GM19351 (cell line): ENCODE measurements around the gene TTYH2.

ENCODE experiments used
- ATAC-seq: cut with Tn5 transposase; IDR thresholded peaks from one replicate; pipeline ENCODE4 v1.9.1; 2021; ENCODE audit warnings: mild to moderate bottlenecking, moderate library complexity; ENCODE audit not compliant: unreplicated experiment

Gene TTYH2

DNA sequence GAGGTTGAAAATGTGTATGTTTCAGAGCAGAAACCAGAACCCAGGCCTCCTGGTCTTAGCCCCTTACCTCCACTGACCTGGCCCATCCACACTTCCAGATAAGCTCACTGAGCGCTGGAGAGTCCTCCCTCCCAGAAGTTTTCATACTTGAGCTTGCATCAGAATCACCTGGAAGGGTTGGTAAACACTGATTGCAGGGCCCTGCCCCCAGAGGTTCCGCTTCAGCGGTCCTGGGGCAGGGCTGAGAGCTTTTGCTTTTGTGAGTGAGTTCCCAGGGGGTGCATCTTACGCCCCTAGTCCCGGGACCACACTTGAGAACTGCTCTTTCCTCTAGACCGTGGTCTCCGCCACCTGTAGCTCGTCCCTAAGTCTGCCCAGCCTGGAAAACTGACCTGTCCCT, 20.6 kb downstream of the TTYH2 start:
- no peak for ATAC-seq

DNA sequence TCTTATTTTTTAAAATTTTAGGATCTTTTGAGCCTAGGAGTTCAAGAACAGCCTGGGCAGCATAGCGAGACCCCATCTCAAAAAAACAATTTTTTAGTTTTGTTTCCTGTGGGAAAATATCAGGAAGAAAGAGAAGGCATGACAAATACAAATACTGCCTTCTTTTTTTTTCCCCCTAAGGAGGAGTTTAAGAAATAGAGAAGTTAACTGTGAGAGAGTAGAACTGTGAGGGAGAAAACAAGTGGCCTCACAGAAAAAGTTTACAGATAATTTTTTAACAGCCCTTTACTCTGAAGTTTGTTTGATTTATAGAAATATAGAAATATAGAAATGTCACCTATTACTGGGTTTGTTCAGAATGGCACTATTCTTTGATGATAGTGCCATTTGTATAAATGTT, 21.1 kb downstream of the TTYH2 start:
- ATAC-seq: no peak

DNA sequence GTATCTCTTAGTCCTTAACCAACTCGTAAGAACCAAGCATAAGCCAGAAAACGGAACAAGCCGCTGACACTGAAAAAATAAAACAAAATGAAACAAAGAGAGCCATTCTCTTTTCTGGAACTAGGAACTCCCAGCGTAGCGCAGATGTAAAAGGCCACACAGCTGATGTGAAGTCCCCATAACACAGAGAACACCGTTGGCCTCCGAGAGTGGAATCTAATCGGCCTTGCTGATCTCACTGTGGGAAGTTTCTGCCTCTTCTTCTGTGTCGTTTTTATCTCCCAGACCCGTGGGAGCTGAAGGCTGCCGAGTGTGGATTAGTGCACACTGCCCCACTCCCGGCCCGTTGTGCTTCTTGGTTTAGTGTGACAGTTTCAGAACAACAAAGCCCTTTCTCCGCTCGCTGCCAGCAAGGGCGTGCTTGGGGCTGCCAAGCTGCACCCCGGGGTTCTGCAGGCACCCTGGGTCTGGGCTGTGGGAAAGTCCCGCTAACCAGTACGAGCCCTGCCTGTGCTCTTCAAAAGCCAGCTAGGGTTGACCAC, 21.7 kb downstream of the TTYH2 start:
- ATAC-seq: no peak

DNA sequence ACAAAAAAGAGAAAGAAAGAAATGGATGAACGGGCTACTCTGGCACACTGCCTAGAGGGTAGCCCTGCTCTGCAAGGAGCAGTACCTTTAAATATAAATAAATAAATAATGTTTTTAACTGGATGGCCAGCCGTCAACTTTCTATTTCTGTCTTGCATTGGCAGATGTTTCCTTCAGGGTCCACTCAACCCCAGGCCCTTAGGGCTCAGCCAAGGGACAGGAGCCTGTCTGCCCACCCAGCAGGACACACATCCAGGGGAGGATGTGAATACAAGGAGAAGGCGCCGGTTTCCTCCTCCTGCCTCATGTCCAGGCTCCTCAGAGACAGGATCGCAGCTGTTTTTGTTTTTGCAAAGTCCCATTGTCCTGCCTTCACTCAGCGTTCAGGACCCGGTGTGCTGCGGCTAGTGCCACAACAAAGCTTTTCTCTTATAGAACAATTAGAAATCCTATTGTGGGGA, 22.6 kb downstream of the TTYH2 start:
- ATAC-seq: no peak

DNA sequence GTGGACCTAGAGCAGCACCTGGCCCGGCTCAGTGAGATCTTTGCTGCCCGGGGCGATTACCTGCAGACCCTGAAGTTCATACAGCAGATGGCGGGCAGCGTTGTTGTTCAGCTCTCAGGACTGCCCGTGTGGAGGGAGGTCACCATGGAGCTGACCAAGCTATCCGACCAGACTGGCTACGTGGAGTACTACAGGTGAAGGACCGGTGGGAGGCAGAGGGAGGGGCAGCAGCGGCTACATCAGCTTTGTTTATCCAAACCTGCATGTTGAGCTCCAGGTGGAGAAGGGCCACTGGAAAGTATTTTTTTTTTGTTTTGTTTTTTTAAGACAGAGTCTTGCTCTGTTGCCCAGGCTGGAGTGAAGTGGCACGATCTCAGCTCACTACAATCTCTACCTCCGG, 23.9 kb downstream of the TTYH2 start:
- ATAC-seq: no peak

DNA sequence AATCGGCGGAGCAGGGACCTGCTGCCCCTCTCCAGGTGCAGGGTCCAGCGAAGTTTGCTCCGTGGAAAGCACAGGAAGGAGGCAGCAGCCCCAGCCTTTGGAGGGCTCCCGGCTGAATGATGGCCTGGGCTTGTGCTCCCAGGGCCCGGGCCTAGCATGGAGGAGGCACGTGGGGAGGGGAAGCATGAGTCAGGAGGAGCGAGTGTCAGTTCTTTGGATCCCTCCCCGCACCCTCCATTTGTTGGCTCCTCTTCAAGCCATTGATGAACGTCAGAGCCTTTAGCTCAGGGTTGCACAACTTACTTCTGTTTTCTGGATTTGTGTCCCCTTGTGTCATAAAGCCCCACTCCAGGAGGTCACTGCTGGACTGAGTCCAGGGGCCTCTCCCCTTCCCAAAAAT, 25.8 kb downstream of the TTYH2 start:
- ATAC-seq: no peak

DNA sequence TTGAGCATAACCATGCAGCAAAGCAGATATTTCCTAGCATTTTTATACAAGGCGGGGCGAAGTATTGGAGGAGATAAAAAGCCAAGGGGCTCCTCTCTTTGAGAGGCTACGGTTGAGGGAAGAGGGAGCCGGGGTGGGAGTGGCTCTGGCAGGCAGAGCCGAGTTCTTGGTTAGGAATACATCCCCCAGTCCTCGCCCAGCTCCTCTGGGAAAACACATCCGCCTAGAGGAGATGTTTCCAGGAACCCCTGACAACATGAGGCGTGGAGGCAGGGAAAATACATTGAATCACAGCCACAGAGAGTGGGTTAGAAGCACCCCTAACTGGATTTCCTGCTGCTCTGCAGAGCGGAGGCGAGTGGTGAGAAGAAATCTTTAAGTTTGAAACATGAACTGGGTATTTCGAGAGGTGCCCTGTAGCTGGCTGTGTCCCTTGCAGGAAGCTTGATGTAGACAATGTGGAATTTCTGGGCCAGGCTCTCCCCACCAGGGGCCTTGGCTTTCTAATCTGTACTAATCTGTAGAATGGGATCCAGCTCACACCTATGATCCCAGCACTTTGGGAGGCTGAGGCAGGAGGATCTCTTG, 27.3 kb downstream of the TTYH2 start:
- no peak for ATAC-seq

DNA sequence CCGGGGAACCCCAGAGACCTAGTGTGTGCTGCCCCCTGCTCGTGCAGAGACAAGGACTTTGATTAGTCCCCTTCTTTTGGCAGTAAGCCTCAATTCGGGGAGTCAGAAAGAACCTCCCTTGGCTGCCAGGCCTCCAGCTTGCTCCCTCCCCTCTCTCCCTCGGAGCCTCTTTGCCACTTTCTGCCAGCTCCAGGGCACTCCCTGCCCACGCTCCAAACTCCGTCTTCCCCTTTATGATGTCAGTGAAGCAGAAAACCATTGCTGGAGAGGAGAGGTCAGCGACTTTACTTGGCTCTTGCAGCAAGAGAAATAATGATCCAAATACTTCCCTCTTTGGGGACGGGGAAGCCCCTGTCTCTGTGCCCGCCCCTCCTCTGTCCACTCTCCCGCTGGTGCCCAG, 28.1 kb downstream of the TTYH2 start:
- ATAC-seq: no peak

DNA sequence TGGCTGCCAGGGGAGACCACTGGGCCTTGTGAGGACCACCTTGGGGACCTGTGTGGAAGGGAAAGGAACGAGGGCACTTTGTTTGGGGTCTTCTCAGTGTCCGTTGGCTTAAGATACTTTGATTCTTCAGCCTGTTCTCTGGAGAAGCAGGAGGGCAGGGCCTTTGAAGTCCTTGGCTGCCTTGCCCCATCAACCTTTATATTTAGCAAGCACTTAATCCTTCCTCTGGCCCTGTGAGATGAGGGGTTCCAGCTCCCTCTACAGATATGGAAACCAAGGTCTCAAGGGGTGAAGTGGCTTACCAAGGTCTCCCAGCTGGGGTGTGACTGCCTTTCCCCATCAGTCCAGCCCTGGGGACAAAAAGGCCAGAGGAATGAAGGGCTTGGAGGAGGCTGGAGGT, 28.5 kb downstream of the TTYH2 start:
- ATAC-seq: no peak

DNA sequence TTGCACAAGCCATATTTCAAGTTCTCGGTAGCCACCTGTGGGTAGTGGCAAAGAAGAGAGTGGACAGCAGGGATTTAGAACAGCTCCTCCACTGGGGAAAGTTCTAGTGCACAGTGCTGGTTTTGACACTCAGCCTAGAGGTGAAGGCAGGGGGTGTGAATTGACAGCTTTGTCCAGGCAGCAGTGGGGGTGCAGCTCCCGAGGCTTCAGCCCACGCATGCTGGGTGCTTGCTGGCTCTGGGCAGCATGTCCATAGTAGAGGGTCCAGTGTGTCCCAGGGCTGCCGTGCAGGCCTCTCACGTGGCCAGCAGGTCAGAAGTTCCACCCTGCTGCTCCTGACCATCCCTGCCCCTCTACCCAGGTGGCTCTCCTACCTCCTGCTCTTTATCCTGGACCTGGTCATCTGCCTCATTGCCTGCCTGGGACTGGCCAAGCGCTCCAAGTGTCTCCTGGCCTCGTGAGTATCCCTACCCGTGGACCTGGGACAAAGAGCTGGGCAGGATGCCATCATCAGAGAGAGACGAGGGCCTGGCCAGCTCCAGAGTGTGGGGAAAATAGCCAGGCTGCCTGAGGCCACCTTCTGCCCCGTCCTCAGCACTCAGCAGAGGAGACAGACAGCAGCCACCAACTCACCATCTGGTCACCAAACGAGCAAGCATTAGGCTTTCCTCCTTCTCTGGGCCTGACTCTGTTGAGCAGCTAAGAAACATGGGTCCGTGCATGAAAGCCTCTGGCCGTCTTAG, 29.8 kb downstream of the TTYH2 start:
- no peak for ATAC-seq

DNA sequence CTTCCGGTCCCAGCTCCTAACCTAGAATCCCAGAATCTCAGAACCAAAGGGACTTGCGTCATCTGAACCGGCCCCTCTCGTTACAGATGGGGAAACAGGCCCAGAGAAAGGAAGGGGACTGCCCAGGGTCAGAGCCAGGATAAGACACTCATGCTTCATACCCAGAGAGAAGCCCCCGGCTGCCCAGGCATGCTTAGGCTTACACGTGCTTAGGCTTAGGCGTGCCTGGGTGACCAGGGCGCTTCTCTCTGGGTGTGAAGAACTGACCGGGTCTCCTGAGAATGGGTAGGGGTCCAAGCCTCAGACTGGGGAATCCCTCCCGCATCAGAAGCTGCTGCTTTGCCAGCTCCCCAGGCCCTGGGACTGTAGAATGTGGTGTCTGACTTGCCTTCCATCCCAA, 30.8 kb downstream of the TTYH2 start:
- ATAC-seq: no peak

DNA sequence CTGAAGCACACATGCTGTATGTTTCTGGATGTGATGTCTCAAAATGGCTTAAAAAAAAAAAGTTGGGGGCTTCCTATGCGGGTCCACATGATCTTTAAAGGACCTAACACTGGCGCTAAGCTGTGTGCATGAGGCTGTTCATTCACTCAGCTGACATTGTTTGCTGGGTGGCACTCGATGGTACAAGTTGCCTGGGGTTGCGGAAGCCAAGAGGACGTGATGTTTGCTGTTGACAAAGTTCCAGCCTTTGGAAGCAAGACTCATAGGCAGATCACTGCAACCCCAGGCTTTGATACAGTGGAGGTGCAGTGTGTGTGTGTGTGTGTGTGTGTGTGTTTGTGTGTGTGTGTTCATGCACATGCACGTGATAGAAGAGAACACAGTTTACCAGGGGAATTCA, 31.2 kb downstream of the TTYH2 start:
- no peak for ATAC-seq

DNA sequence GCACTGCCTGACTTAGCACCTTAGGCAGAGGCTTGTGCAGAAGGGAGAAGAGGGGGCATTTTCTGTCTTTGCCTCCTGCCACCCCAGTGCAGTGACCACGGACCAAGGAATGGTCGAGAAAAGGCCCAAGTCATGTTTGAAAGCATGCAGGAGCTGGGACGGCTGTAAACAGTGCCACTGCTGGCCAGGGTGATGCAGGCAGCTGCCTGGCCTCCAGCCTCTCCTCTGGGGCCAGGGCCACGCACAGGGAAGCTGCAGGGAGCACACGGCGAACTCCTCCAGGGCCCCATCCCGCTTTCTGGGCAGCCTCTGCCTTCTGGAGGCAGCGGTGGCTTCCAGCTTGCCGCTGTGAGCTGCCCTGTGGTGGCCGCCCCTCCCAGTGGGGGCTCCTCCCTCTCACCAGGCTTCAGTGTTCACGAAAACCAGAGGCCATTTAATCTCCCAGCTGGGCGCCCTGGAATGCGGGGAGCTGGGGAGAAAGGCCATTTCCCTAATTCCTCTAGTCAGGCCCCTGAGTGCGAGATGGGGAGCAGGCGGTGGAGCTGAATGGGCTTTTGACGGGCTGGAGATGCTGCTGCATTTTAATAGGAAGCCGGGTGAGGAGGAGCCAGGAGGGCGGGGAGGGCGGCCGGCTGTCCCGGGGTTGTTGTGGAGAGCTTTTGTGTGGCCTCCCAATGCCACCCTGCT, 31.9 kb downstream of the TTYH2 start:
- ATAC-seq: no peak

DNA sequence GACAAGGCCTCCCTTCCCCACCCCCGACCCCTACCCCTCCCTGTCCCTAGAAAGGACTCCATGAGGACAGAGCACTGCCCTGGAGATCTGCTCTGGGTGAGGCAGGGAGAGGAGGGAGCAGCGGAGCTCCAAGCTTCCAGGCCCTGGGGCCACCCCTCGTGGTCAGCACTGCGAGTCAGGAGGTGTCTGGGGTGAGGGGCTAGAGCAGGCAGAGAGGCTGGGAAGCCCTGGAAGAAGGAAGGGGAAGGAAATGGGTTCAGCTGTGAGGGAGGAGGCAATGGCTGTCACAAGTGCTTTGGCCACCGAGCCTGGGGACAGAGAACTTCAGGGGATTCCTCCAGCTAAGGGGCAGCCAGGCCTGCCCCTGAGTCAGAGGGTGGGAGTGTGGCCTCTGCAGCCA, 32.5 kb downstream of the TTYH2 start:
- ATAC-seq: no peak

DNA sequence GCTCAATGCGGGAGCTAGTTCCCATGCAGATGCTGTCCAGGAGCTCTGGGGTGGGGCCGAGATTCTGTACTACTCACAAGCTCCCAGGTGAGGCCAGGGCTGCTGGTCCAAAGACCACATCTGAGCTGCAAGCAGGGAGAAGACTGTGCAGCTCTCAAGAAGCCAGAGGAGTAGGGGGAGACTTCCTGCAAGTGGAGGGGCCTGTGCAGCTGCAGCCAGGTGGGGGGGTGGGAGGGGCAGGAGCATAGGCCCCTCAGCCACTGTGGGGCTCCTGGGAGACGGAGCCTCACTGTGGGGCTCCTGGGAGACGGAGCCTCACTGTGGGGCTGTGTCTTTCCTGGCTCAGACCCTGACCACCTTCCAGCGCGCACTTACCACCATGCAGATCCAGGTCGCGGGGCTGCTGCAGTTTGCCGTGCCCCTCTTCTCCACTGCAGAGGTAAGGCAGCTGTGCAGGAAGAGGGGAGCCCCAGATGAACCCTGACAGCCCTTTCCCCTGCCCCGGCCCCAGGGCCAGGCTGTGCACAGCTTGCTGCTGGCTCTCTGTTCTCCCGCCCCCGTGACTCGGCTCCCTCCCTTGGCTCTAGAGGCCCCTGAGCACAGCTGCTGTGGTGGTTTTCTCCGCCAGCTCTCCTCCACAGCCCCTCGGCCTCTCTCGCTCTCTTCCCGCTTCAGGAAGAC, 36.4 kb downstream of the TTYH2 start:
- ATAC-seq: no peak

DNA sequence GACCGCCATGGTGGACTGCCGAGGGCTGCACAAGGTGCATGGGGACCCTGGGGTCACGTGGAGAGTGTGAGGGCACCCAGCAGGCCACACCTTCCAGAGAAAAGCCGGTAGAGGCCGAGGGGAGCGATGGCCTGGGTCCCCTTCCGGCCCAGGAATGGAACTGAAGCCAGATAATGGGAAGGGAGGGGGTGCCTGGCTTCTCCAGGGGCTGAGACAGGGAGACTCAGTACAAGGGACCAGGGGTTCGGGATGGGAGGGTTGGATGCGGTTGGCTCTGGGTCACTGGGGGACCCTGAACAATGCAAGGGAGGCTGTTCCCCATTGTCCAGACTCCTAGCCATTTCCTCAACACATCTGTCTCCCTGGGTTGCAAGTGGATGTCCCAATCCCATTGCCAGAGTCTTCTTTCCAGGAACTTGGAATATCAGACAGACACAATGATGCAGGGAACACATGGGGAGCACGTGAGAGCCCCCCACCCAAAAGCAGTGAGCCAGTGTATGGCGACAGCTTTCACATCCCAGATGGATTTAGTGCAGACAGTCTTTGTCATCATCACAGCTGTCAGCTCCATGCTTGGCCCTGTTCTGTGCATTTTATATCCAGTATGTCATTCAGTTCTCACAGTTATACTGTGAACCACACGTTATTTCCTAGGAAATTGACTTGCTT, 37.1 kb downstream of the TTYH2 start:
- ATAC-seq: no peak

DNA sequence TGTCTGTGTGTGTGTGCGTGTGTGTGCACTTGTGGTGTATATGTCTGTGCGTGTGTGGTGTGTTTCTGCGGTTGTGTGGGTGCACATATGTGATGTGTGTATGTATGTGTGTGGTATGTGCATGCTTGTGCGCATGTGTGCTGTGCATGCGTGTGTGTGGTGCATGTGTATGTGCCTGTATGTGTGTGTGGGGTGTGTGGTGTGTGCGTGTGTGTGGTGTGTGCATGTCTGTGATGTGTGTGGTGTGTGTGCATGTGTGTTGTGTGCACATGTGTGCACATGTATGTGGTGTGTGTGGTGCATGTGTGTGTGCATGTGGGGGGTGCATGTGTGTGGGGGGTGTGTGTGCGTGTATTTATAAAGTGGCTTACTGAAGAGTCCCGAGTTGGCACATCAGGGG, 37.7 kb downstream of the TTYH2 start:
- ATAC-seq: no peak

DNA sequence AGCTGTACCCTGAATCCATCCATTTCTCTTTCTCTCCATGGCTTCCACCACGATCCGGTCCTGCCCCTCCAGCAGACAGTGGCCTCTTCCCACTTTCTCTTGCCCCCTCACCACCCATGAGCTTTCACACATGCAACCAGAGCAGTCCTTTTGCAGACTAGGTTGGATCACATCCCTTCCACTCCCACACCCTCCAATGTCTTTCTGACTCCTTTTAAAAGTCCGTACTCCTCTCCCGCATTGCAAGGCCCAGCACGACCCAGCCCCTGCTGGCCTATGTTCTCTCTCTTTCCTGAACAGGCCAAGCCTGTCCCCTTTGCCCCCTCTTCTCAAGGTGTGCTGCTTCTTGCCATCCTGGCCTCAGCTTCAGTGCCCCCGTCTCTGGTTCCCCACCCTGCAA, 38.2 kb downstream of the TTYH2 start:
- ATAC-seq: no peak

DNA sequence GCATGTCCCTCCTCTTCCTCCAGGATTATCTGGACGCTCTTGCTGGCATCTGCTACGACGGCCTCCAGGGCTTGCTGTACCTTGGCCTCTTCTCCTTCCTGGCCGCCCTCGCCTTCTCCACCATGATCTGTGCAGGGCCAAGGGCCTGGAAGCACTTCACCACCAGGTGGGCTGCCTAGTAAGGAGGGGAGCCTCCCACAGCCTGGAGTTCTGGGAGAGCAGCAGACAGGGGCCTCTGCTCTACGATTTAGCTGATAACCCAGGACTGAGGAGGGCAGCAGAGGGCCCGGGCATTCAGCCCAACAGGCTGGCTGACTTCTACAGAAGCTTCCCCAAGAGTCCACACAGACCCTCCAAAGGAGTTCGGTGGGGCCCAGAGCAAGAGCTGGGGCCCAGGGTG, 38.8 kb downstream of the TTYH2 start:
- no peak for ATAC-seq

DNA sequence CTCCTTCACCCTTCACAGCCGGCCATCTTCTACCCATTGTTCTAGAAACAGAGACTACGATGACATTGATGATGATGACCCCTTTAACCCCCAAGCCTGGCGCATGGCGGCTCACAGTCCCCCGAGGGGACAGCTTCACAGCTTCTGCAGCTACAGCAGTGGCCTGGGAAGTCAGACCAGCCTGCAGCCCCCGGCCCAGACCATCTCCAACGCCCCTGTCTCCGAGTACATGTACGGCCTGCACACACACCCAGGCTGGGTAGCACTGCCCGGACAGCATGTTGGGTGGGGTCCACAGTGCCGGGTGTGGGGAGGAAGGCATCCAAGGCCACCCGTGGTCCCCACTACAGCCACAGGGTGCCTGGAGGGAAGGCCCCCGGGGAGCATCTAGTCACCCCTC, 39.7 kb downstream of the TTYH2 start:
- no peak for ATAC-seq

DNA sequence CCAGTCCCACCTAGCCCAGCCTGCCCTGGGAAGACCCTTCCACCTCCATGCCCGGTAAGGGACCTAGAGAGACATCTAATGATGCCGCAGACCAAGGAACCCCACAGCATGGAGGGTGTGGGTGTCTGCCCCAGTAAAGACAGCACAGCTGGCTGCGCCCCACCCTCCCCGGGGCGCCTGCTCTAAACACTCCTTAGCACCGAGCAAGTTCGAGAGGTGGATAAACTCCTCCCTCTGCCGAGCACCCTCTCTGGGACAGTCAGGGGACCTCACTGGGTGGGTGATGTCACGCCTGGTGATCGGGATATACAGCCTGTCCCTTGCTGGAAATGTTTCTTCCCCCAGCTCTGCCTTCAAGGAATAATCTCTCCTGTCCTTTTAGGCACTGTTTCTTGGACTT, 43.9 kb downstream of the TTYH2 start:
- no peak for ATAC-seq
